Keratinocyte (primary cell): Measurements from ENCODE around the gene RABL3.

ENCODE experiments used
- EZH2 ChIP-seq: IDR thresholded peaks from one replicate; pipeline ENCODE4 v1.6.1; 2012; ENCODE audit warnings: inconsistent platforms, mild to moderate bottlenecking, low read length, moderate library complexity
- TF ChIP-seq, protein P1 (sequence below), 3 experiments: IDR thresholded peaks in 1 of 3; conservative IDR thresholded peaks in 1 of 3; optimal IDR thresholded peaks in 1 of 3; 2 replicates in 2 of 3; 3 replicates in 1 of 3; pipeline versions ENCODE3 to v1.5.1; 2011; ENCODE audit warnings: low read length in 3 of 3, mild to moderate bottlenecking in 3 of 3, moderate library complexity in 2 of 3, control low read depth in 1 of 3, inconsistent platforms in 1 of 3; ENCODE audit not compliant: insufficient read depth in 2 of 3; ENCODE audit errors: extremely low read depth in 1 of 3

DNA sequence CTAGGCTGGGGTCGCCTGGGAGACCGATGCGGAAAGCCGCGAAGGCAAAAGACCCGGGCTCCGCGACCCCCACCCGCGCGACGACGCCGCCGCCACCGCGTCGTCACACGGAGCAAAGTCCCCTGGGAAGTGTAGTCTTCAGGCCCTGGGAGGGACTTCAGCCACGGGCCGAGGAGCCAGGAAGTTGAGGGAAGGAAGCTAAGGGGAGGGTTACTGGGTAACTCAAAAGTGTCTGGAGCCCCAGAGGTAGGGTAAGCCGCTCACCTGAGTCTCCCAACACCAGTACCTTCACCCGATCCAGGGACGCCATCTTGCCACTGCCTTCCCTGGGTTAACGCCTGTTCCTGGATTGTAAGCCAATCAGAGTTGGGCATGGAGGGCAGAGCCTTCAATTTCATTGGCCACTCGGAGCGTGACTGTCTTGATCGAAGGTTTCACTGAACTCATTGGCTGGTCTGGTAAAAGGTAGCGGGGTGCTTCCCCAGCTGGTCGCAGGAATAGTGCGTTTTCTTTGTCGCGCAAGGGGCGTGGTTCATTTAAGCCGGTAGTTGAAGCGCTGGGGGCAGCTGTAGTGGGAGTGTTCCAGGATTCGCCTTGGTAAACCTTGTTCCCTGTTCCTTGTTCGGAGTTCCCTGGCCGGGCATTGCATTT, at the start of gene RABL3, which contains the start of gene GTF2E1:
- TF ChIP-seq, protein P1, sequence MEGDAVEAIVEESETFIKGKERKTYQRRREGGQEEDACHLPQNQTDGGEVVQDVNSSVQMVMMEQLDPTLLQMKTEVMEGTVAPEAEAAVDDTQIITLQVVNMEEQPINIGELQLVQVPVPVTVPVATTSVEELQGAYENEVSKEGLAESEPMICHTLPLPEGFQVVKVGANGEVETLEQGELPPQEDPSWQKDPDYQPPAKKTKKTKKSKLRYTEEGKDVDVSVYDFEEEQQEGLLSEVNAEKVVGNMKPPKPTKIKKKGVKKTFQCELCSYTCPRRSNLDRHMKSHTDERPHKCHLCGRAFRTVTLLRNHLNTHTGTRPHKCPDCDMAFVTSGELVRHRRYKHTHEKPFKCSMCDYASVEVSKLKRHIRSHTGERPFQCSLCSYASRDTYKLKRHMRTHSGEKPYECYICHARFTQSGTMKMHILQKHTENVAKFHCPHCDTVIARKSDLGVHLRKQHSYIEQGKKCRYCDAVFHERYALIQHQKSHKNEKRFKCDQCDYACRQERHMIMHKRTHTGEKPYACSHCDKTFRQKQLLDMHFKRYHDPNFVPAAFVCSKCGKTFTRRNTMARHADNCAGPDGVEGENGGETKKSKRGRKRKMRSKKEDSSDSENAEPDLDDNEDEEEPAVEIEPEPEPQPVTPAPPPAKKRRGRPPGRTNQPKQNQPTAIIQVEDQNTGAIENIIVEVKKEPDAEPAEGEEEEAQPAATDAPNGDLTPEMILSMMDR (optimal IDR thresholded peaks at IDR 0.05 in 1 of 3, IDR thresholded peaks at IDR 0.05 in 1 of 3, conservative IDR thresholded peaks at IDR 0.05 in 1 of 3; ENCODE audit: extremely low read depth in 1 of 3, insufficient read depth in 2 of 3, low read length in 3 of 3), result no peak
- TF ChIP-seq EZH2, result no peak
